Psoas muscle (tissue), 8 donors: Measurements from ENCODE around the gene IER2. TPM values are rescaled to one million over a fixed set of nuclear protein-coding genes. Genes with fewer than 3 reads are reported as not detected.
A peak's percentile ranks its signal among the peaks of the same experiment; 100 is the strongest.

Source experiments
- ATAC-seq, 4 donors: fragments of 200-7000 bp; cut with Tn5 transposase; one replicate each; pipeline ENCODE4 v1.9.1; 2020; ENCODE audit warnings: moderate library complexity in 3 of 4, mild to moderate bottlenecking in 2 of 4
- DNase-seq, 2 donors: peaks; one replicate each; pipeline ENCODE4 v3.0.0-alpha.2; 2020
- H3K27ac ChIP-seq: fragments of 200-600 bp; one replicate; pipeline ENCODE4 v1.8.0; 2022
- H3K27me3 ChIP-seq, 3 donors: fragments of 200-600 bp in 1 of 3; one replicate each; pipeline versions ENCODE4 v1.6.1 to v1.8.0; 2013 to 2022; ENCODE audit warnings: low read length in 2 of 3, mild to moderate bottlenecking in 2 of 3, moderate library complexity in 1 of 3; ENCODE audit not compliant: insufficient read depth in 3 of 3
- H3K36me3 ChIP-seq, 2 donors: fragments of 200-600 bp in 1 of 2; one replicate each; pipeline versions ENCODE4 v1.6.1 to v1.8.0; 2013 to 2022; ENCODE audit warnings: low read depth in 1 of 2, mild to moderate bottlenecking in 1 of 2, moderate library complexity in 1 of 2; ENCODE audit not compliant: insufficient read depth in 1 of 2
- H3K4me1 ChIP-seq: fragments of 200-600 bp; one replicate; pipeline ENCODE4 v1.8.0; 2022
- H3K4me3 ChIP-seq: fragments of 200-600 bp; one replicate; pipeline ENCODE4 v1.8.0; 2022; ENCODE audit warnings: mild to moderate bottlenecking
- H3K9me3 ChIP-seq: fragments of 200-600 bp; one replicate; pipeline ENCODE4 v1.8.0; 2022
- WGBS, 3 donors: extraction: QIAGEN DNeasy Blood & Tissue Kit; methylation state at CpG; one replicate each; pipeline versions ENCODE4 v1.1.6 to v1.1.7; 2013; 5-methylcytosine and 5-hydroxymethylcytosine counted together
- intact Hi-C, 2 donors: fragments of 100-400 bp; cut with DNase I; formaldehyde crosslinking; loops; one replicate each; pipeline versions ENCODE4 v1.11.0 to v1.14.2; 2022
- polyA plus RNA-seq, 3 donors: library from polyadenylated mRNA; stranded (reverse); fragments of 200-250 nt; gene quantifications; one replicate each; pipeline ENCODE4 v1.2.3, GENCODE V29; 2013
- total RNA-seq, 4 donors: library from RNA; stranded (reverse); fragmentation: NEBNext Ultra II Directional in 2 of 4; extraction: Animal tissue kit (Norgen Biotek cat#: 25700) in 2 of 4; gene quantifications; one replicate each; pipeline versions ENCODE4 v1.2.1 to v1.2.4, GENCODE V29; 2021 to 2023
- TF ChIP-seq, protein P1 (sequence below): fragments of 200-600 bp; IDR thresholded peaks from one replicate; pipeline ENCODE4 v1.8.0; 2022; ENCODE audit warnings: antibody characterized with exemption
- donor health status: healthy with polysubstance abuse.
- donor health status: DM: no; HTN: no; CAD: no; lungs with moderate emphysema.
- donor health status: Bipolar disorder and iron deficiency.
- donor health status: healthy.
- donor health status: DM: yes; HTN: yes; CAD: no.
- donor health status: DM: no; HTN: no; CAD: no.
- donor health status: DM: no; HTN: no; CAD: no.
- donor health status: DM: yes; HTN: yes; CAD: no.

IER2 gene
- total and polyA plus RNA-seq, 7 donors = 12.9 to 62.7 (median 29.0) TPM

DNA sequence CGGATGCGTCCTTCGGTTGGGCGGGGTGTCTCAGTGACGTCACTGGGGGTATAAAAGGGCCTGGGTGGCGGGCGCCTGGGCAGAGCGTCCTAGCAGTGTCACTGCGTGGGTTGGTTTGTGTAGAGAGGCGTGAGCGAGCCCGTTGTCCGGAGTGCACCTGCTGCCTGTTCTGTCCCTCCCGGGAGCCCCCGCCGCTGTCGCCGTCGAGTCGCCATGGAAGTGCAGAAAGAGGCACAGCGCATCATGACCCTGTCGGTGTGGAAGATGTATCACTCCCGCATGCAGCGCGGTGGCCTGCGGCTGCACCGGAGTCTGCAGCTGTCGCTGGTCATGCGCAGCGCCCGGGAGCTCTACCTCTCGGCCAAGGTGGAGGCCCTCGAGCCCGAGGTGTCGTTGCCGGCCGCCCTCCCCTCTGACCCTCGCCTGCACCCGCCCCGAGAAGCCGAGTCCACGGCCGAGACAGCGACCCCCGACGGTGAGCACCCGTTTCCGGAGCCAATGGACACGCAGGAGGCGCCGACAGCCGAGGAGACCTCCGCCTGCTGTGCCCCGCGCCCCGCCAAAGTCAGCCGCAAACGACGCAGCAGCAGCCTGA is 2.9 kb downstream of the IER2 start:
- peaks cover 22% of the 10 kb centered on the region for H3K4me1 ChIP-seq
- ATAC-seq (peak; percentile 56 to 69 (median 62)), DNase-seq (peak; percentile 93 to 97)
- TF ChIP-seq, protein P1, sequence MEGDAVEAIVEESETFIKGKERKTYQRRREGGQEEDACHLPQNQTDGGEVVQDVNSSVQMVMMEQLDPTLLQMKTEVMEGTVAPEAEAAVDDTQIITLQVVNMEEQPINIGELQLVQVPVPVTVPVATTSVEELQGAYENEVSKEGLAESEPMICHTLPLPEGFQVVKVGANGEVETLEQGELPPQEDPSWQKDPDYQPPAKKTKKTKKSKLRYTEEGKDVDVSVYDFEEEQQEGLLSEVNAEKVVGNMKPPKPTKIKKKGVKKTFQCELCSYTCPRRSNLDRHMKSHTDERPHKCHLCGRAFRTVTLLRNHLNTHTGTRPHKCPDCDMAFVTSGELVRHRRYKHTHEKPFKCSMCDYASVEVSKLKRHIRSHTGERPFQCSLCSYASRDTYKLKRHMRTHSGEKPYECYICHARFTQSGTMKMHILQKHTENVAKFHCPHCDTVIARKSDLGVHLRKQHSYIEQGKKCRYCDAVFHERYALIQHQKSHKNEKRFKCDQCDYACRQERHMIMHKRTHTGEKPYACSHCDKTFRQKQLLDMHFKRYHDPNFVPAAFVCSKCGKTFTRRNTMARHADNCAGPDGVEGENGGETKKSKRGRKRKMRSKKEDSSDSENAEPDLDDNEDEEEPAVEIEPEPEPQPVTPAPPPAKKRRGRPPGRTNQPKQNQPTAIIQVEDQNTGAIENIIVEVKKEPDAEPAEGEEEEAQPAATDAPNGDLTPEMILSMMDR = no peak
- intact Hi-C loops = loop anchor here (5.0 kb wide), 2 partner anchors 689 to 1409 kb away; no protein-coding TSS in a partner anchor
- H3K9me3 ChIP-seq = no peaks in the 10 kb centered on the region
- peak overlapping the region; percentile 95 for H3K27ac ChIP-seq
- H3K36me3 ChIP-seq = no peaks in the 10 kb centered on the region
- no peaks in the 10 kb centered on the region for H3K27me3 ChIP-seq
- 3 to 6% (median 4%) methylated on average over 55 to 59 of the region's 59 CpGs for WGBS, 3 donors
- peak overlapping the region; percentile 76 for H3K4me3 ChIP-seq

DNA sequence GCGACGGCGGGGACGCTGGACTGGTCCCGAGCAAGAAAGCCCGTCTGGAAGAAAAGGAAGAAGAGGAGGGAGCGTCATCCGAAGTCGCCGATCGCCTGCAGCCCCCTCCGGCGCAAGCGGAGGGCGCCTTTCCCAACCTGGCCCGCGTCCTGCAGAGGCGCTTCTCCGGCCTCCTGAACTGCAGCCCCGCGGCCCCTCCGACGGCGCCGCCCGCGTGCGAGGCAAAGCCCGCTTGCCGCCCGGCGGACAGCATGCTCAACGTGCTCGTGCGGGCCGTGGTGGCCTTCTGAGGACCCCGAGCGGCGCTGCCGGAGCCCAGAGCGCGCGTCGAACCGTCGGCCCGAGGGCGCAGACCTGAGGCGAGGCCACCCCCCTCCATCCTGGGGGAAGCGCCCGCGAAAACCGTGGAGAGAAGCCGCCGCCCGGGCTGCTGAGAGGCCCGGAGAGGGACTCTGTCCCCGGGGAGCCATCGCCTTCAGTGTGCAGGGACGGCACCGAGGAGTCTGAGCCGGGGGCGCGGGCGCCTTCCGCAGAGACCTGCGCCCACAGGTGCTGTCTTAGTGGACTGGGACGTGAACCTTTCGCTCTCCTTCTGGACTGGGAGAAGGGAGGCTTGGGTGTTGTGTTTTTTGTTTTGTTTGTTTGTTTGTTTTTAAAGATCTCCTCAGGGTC is 3.5 kb downstream of the IER2 start:
- Histone ChIP-seq H3K9me3 (no peaks in the 10 kb centered on the region), H3K36me3 (no peaks in the 10 kb centered on the region), H3K27me3 (no peaks in the 10 kb centered on the region), H3K4me3 (peak overlapping the region; percentile 76), H3K27ac (peak overlapping the region; percentile 95), H3K4me1 (peaks cover 18% of the 10 kb centered on the region)
- 23 to 34% (median 29%) methylated on average over 66 to 69 of the region's 69 CpGs for WGBS, 3 donors
- peak; percentile 50 to 65 for DNase-seq
- TF ChIP-seq, protein P1 = no peak
- no peak for ATAC-seq
- intact Hi-C loops = loop anchor here (5.0 kb wide), 2 partner anchors 689 to 1409 kb away; no protein-coding TSS in a partner anchor

DNA sequence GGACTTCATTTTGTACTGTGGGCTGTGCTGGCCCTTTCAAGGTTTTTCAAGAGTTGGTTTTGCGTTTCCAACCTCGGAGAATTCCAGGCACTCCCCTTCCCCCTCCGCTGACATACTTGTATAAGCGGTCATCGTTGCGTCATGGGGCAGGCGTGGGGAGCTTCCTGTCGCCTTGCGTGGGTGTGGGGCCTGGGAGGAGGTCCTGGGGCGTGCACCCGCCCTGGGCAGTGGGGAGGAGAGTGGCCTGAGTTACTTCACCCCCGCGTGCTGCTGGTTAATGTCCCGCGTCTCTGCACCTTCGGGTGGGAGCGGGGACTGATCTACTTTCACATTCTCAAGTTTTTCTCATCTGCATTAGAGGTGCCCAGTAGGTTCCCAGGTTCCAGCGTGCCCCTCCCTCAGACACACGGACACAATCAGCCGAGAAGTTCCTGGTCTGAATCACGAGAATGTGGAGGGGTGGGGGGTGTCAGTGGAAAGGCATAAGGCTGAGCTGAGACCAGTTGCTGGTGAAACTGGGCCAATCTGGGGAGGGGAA is 4.1 kb downstream of the IER2 start:
- no peaks in the 10 kb centered on the region for H3K9me3 ChIP-seq
- peak overlapping the region; percentile 95 for H3K27ac ChIP-seq
- H3K4me1 ChIP-seq = peaks cover 12% of the 10 kb centered on the region
- intact Hi-C loops = loop anchor here (5.0 kb wide), 2 partner anchors 688 to 1408 kb away; no protein-coding TSS in a partner anchor
- DNase-seq (peak; percentile 94 to 96), ATAC-seq (peak in 1 of 4 donors; percentile 10)
- no peaks in the 10 kb centered on the region for H3K27me3 ChIP-seq
- 30 to 42% (median 39%) methylated on average over 21 of the region's 21 CpGs for WGBS, 3 donors
- TF ChIP-seq, protein P1 = no peak
- peak overlapping the region; percentile 76 for H3K4me3 ChIP-seq
- no peaks in the 10 kb centered on the region for H3K36me3 ChIP-seq

DNA sequence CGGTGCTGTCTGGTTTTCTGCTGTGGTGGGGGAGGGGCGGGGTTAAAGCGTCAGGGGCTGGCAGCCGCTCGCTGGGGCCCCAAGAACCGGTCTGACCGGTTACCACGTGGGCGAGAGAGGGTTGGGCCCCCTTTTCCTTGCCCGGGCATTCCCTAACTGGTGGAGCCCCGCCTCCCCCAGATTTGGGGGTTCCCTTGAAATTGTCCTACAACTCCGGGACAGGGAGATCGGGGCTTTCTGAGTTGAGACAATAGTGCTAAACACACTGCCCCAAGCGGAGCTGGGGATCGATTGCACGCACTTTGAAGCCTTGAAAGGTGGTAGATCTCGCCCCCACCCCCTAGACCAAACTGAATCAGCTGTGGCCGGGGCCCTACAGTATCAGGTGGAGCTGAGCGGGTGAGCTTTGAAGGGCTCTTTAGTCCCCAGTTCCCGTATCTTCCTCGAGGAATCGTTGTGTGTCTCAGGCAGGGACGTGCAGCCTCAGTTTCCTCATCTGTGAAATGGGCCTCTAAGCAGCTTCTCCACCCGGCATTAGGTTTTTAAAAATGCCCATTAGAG is 4.8 kb downstream of the IER2 start:
- Histone ChIP-seq H3K27ac (peak overlapping the region; percentile 95), H3K4me1 (peaks cover 8% of the 10 kb centered on the region), H3K9me3 (no peaks in the 10 kb centered on the region), H3K36me3 (no peaks in the 10 kb centered on the region), H3K4me3 (peak overlapping the region; percentile 76), H3K27me3 (no peaks in the 10 kb centered on the region)
- DNase-seq = peak; percentile 68 to 69
- WGBS, 3 donors = 32 to 50% (median 38%) methylated on average over 24 of the region's 24 CpGs
- intact Hi-C loops = loop anchor here (5.0 kb wide), 2 partner anchors 687 to 1407 kb away; no protein-coding TSS in a partner anchor
- ATAC-seq = no peak
- TF ChIP-seq, protein P1 = no peak
